ENCODE data around the gene SPAG9. TPM values are rescaled to one million over a fixed set of nuclear protein-coding genes. Genes with fewer than 3 reads are reported as not detected.

The SPAG9 gene
- total and polyA plus RNA-seq, 2 of the 8 experiments (the other 6 are each of a cell fraction or from before 2014, with no cell fraction given), result 9.8 to 63.8 TPM

DNA sequence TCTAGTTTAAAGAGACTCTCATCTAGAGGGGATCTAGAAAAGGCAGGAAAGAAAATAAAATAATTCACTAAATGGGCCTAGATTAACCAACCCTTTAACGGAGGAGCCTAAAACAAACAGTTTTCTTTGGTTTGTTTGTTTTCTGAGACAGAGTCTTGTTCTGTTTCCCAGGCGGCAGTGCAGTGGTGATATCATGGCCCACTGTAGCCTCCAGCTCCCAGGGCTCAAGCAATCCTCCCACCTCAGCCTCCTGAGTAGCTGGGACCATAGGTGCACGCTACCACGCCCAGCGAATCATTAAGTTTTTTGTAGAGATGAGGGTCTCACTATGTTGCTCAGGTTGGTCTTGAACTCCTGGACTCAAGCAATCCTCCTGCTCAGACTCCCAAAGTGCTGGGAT lies 132.2 kb downstream of the SPAG9 start:
- no peak overlapping the region for H2AFZ ChIP-seq (ENCODE audit: low read length)
- H3K56ac ChIP-seq (replicated peaks; ENCODE audit: insufficient read length, low read depth, low read length), result no peak overlapping the region
- H2AK5ac ChIP-seq (ENCODE audit: low read depth, low read length), result no peak overlapping the region
- H2BK15ac ChIP-seq (ENCODE audit: low read length), result no peak overlapping the region
- TF ChIP-seq GTF2F1 (IDR thresholded peaks at IDR 0.05; ENCODE audit: borderline replicate concordance, low read depth, low read length) (no peak), YY1 (IDR thresholded peaks at IDR 0.05; ENCODE audit: low read depth, low read length) (no peak), CTBP2 (IDR thresholded peaks at IDR 0.05; ENCODE audit: borderline replicate concordance, insufficient read depth, insufficient read length, low read length) (no peak), SAP30 (IDR thresholded peaks at IDR 0.05; ENCODE audit: insufficient read depth, insufficient replicate concordance, low read length) (no peak), CHD2 (IDR thresholded peaks at IDR 0.05; ENCODE audit: low read length) (no peak), SP1 (IDR thresholded peaks at IDR 0.05; ENCODE audit: low read depth, low read length) (no peak), TAF1 (IDR thresholded peaks at IDR 0.05; ENCODE audit: low read depth, low read length) (no peak), SP2 (IDR thresholded peaks at IDR 0.05; ENCODE audit: low read length) (no peak), KDM5A (IDR thresholded peaks at IDR 0.05; ENCODE audit: low read length) (no peak)
- H3K79me2 ChIP-seq (ENCODE audit: control insufficient read depth in 1 of 2, insufficient read depth in 2 of 2, low read length in 2 of 2), result no peaks in the 10 kb centered on the region
- no peak overlapping the region for H2BK120ac ChIP-seq (replicated peaks; ENCODE audit: low read depth, low read length)
- H3K4me3 ChIP-seq (ENCODE audit: extremely low read depth in 1 of 4, insufficient read depth in 2 of 4, low read depth in 3 of 4, low read length in 4 of 4), result no peak overlapping the region
- no peaks in the 10 kb centered on the region for H3K9me3 ChIP-seq (ENCODE audit: insufficient read depth in 2 of 2, low read depth in 1 of 2, low read length in 1 of 2)
- H3K79me1 ChIP-seq (ENCODE audit: low read depth, low read length), result no peaks in the 10 kb centered on the region
- no peak overlapping the region for H3K14ac ChIP-seq (ENCODE audit: insufficient read length)
- no peak overlapping the region for H2BK12ac ChIP-seq (ENCODE audit: low read depth, low read length)
- H3K4me1 ChIP-seq (replicated peaks in 1 of 4; ENCODE audit: control insufficient read depth in 3 of 4, insufficient read depth in 4 of 4, low read length in 3 of 4), result no peaks in the 10 kb centered on the region
- 94% methylated on average over 5 of the region's 5 CpGs; no CpG with 5 or more reads in 1 of the 2 experiments for WGBS, 2 experiments (ENCODE audit: extremely low coverage in 1 of 2, insufficient coverage in 1 of 2, insufficient read length in 1 of 2, insufficient replicate concordance in 2 of 2, low coverage in 1 of 2, low lambda C conversion rate in 2 of 2, missing lambda C conversion rate in 1 of 2)
- no peaks in the 10 kb centered on the region for H3K27me3 ChIP-seq (replicated peaks in 1 of 4; ENCODE audit: control insufficient read depth in 3 of 4, extremely low read depth in 1 of 4, insufficient read depth in 3 of 4, low read length in 3 of 4)
- H4K5ac ChIP-seq (ENCODE audit: insufficient read length, low read depth, low read length), result no peak overlapping the region
- no peak for FAIRE-seq
- H3K18ac ChIP-seq (ENCODE audit: extremely low read depth, low read length), result no peak overlapping the region
- H2BK20ac ChIP-seq (ENCODE audit: low read length), result no peak overlapping the region
- no peaks in the 10 kb centered on the region for H3K23me2 ChIP-seq (ENCODE audit: low read depth, low read length)
- no peak overlapping the region for H3K9ac ChIP-seq (replicated peaks in 1 of 4; ENCODE audit: extremely low read depth in 1 of 4, low read depth in 3 of 4, low read length in 3 of 4)
- H3K4me2 ChIP-seq (ENCODE audit: insufficient read depth in 1 of 2, low read depth in 2 of 2, low read length in 2 of 2), result no peak overlapping the region
- no peak overlapping the region for H3K23ac ChIP-seq (ENCODE audit: insufficient read length)
- DNase-seq (ENCODE audit: low read depth in 1 of 2, low spot score in 2 of 2), result no peak
- H3K4ac ChIP-seq (replicated peaks; ENCODE audit: insufficient read length, low read depth, low read length), result no peak overlapping the region
- ChIA-PET CTCF (ENCODE audit: partially characterized antibody) (interaction anchor here (0.6 kb wide), 2 partner anchors 15 to 1983 kb away, joined by 3 to 4 read pairs; no protein-coding TSS in a partner anchor), POLR2A (ENCODE audit: partially characterized antibody) (no interaction called here)
- H4K91ac ChIP-seq (replicated peaks; ENCODE audit: insufficient read length, low read length), result no peak overlapping the region
- no peak overlapping the region for H4K8ac ChIP-seq (ENCODE audit: extremely low read depth, insufficient read depth, low read length)
- H2BK5ac ChIP-seq (ENCODE audit: low read depth, low read length), result no peak overlapping the region
- H3K36me3 ChIP-seq (ENCODE audit: control insufficient read depth in 2 of 4, insufficient read depth in 4 of 4, low read length in 3 of 4), result peaks cover 11 to 51% (median 31%) of the 10 kb centered on the region in 4 experiments; a peak in 7 of 8 replicates
- no peak overlapping the region for H3K27ac ChIP-seq (ENCODE audit: low read depth, low read length)
- H4K20me1 ChIP-seq (replicated peaks in 1 of 2; ENCODE audit: control insufficient read depth in 1 of 2, insufficient read depth in 2 of 2, low read length in 2 of 2), result no peaks in the 10 kb centered on the region

Data from H1 (cell line).